IMR-90 (cell line): ENCODE results near the gene ECSIT.
A peak's percentile ranks its signal among the peaks of the same experiment; 100 is the strongest.

Experiments
- BHLHE40 ChIP-seq: fragments of 150-350 bp; IDR thresholded peaks from 2 replicates; pipeline ENCODE4 v1.6.1; 2016; ENCODE audit warnings: mild to moderate bottlenecking, low read depth, low read length
- CHD1 ChIP-seq: IDR thresholded peaks from 2 replicates; pipeline ENCODE4 v1.6.1; 2012; ENCODE audit warnings: low read depth, low read length, improper control_type of control experiment
- CTCF ChIP-seq: conservative IDR thresholded peaks from 2 replicates; pipeline ENCODE4 v1.5.1; 2012; ENCODE audit warnings: mild to moderate bottlenecking, low read depth, low read length, improper control_type of control experiment
- MAFK ChIP-seq: IDR thresholded peaks from 2 replicates; pipeline ENCODE4 v1.6.1; 2012; ENCODE audit warnings: low read depth, low read length, improper control_type of control experiment
- MXI1 ChIP-seq: IDR thresholded peaks from 2 replicates; pipeline ENCODE4 v1.6.1; 2012; ENCODE audit warnings: low read depth, mild to moderate bottlenecking, low read length, moderate library complexity, borderline replicate concordance
- NFE2L2 ChIP-seq: fragments of 150-350 bp; IDR thresholded peaks from 2 replicates; pipeline ENCODE4 v1.6.1; 2016; ENCODE audit warnings: low read depth, mild to moderate bottlenecking, low read length
- POLR2A ChIP-seq: IDR thresholded peaks from 2 replicates; pipeline ENCODE4 v1.6.1; 2012; ENCODE audit warnings: mild to moderate bottlenecking, low read depth, low read length
- RAD21 ChIP-seq: IDR thresholded peaks from 2 replicates; pipeline ENCODE4 v1.6.1; 2012; ENCODE audit warnings: low read length, improper control_type of control experiment
- RFX5 ChIP-seq: IDR thresholded peaks from 2 replicates; pipeline ENCODE4 v1.8.0; 2012; ENCODE audit warnings: low read depth, mild to moderate bottlenecking, low read length, moderate library complexity
- SMC3 ChIP-seq: fragments of 150-350 bp; IDR thresholded peaks from 2 replicates; pipeline ENCODE4 v1.6.1; 2016; ENCODE audit warnings: low read depth, mild to moderate bottlenecking, antibody characterized with exemption, low read length, moderate library complexity
- TF ChIP-seq, protein P1 (sequence below): fragments of 150-350 bp; IDR thresholded peaks from 2 replicates; pipeline ENCODE4 v1.6.1; 2017; ENCODE audit warnings: mild to moderate bottlenecking, antibody characterized with exemption, low read length, low read depth

GRCh38 chr19:11460207-11460606 lies 68.7 kb downstream of the ECSIT start:
- peak; percentile 17; the same call in 1 of the 2 replicates for TF ChIP-seq CTCF
- no peak for TF ChIP-seq SMC3
- no peak for TF ChIP-seq POLR2A
- no peak for TF ChIP-seq NFE2L2
- TF ChIP-seq RAD21 = no peak
- TF ChIP-seq, protein P1, sequence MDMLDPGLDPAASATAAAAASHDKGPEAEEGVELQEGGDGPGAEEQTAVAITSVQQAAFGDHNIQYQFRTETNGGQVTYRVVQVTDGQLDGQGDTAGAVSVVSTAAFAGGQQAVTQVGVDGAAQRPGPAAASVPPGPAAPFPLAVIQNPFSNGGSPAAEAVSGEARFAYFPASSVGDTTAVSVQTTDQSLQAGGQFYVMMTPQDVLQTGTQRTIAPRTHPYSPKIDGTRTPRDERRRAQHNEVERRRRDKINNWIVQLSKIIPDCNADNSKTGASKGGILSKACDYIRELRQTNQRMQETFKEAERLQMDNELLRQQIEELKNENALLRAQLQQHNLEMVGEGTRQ = no peak
- no peak for TF ChIP-seq RFX5
- no peak for TF ChIP-seq MAFK
- TF ChIP-seq MXI1 = no peak
- TF ChIP-seq CHD1 = no peak
- no peak for TF ChIP-seq BHLHE40
